DND-41 (cell line): ENCODE measurements around the gene PKDREJ.

Experiments used
- ATAC-seq: fragments of 200-7000 bp; cut with Tn5 transposase; 3 replicates; pipeline ENCODE4 v1.9.1; 2021; ENCODE audit warnings: low read depth; ENCODE audit not compliant: insufficient read depth
- DNase-seq: peaks from one replicate; pipeline ENCODE4 v3.0.0-alpha.2; 2020
- H2AFZ ChIP-seq: 2 replicates; pipeline ENCODE4 v1.6.0; 2012; ENCODE audit warnings: low read depth, low read length
- H3K27ac ChIP-seq: 2 replicates; pipeline ENCODE4 v1.5.1; 2012; ENCODE audit warnings: low read length, inconsistent platforms
- H3K27me3 ChIP-seq: fragments of 200-600 bp; sonication (generic); 2 replicates; pipeline ENCODE4 v1.6.0; 2012; ENCODE audit warnings: low read length, mild to moderate bottlenecking, inconsistent platforms; ENCODE audit not compliant: insufficient read depth, poor library complexity
- H3K36me3 ChIP-seq: 2 replicates; pipeline ENCODE4 v1.5.1; 2012; ENCODE audit warnings: low read length, inconsistent platforms; ENCODE audit not compliant: insufficient read depth
- H3K4me1 ChIP-seq: 2 replicates; pipeline ENCODE4 v1.5.1; 2012; ENCODE audit warnings: mild to moderate bottlenecking, low read length; ENCODE audit not compliant: insufficient read depth
- H3K4me2 ChIP-seq: 2 replicates; pipeline ENCODE4 v1.6.0; 2012; ENCODE audit warnings: mild to moderate bottlenecking, moderate library complexity, low read length, inconsistent platforms; ENCODE audit not compliant: insufficient read depth
- H3K4me3 ChIP-seq, 2 experiments: fragments of 200-600 bp in 1 of 2; shearing (Covaris generic) in 1 of 2; 2 replicates each; pipeline ENCODE4 v1.5.1; 2012 to 2016; ENCODE audit warnings: inconsistent platforms in 2 of 2, low read length in 2 of 2, mild to moderate bottlenecking in 2 of 2, low read depth in 1 of 2, moderate library complexity in 1 of 2
- H3K79me2 ChIP-seq: 2 replicates; pipeline ENCODE4 v1.6.0; 2012; ENCODE audit warnings: low read length, inconsistent platforms; ENCODE audit not compliant: insufficient read depth
- H3K9ac ChIP-seq: 2 replicates; pipeline ENCODE4 v1.6.0; 2012; ENCODE audit warnings: low read depth, mild to moderate bottlenecking, inconsistent platforms, low read length, moderate library complexity
- H3K9me3 ChIP-seq: 2 replicates; pipeline ENCODE4 v1.5.1; 2012; ENCODE audit warnings: low read length, moderate library complexity, mild to moderate bottlenecking, inconsistent platforms; ENCODE audit not compliant: insufficient read depth, severe bottlenecking
- H4K20me1 ChIP-seq: 2 replicates; pipeline ENCODE4 v1.6.0; 2012; ENCODE audit warnings: low read length; ENCODE audit not compliant: insufficient read depth
- EZH2 ChIP-seq: IDR thresholded peaks from 3 replicates; pipeline ENCODE4 v1.6.1; 2012; ENCODE audit warnings: borderline replicate concordance, low read depth, mild to moderate bottlenecking, moderate library complexity, low read length, inconsistent platforms; ENCODE audit not compliant: severe bottlenecking
- TF ChIP-seq, protein P1 (sequence below): IDR thresholded peaks from 2 replicates; pipeline ENCODE4 v1.5.1; 2012; ENCODE audit warnings: borderline replicate concordance, low read length, moderate library complexity, mild to moderate bottlenecking; ENCODE audit not compliant: poor library complexity, severe bottlenecking; ENCODE audit errors: extremely low read depth

PKDREJ gene

DNA sequence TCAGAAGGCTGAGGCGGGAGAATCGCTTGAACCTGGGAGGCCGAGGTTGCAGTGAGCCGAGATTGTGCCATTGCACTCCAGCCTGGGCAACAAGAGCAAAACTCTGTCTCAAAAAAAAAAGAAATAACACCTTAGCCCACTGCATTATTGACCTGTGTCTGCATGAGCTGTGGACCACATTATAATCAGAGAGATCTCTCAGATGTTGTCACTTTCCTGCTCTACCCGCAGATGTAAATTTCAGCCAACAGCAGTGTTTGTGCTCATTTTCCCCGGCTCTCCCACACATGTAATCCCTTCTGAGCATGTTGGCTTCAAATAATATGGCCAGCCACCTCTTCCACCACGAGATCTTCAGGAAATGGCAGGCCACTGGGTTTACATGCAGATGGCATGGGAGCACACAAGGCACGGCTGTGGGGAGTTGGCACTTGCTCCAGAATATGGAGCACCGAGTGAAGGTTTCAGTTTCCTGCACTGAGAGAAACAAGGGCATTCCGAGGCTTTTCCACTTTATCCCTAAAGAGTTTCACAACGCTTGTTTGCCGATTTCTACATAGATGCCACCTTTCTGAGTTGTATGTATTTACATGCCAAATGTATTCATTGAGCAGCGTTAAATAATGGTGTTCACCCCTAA, 32.8 kb downstream of the PKDREJ start:
- no peaks in the 10 kb centered on the region for H3K27me3 ChIP-seq
- no peak overlapping the region for H3K9ac ChIP-seq
- H3K27ac ChIP-seq = no peak overlapping the region
- H2AFZ ChIP-seq = no peak overlapping the region
- TF ChIP-seq, protein P1, sequence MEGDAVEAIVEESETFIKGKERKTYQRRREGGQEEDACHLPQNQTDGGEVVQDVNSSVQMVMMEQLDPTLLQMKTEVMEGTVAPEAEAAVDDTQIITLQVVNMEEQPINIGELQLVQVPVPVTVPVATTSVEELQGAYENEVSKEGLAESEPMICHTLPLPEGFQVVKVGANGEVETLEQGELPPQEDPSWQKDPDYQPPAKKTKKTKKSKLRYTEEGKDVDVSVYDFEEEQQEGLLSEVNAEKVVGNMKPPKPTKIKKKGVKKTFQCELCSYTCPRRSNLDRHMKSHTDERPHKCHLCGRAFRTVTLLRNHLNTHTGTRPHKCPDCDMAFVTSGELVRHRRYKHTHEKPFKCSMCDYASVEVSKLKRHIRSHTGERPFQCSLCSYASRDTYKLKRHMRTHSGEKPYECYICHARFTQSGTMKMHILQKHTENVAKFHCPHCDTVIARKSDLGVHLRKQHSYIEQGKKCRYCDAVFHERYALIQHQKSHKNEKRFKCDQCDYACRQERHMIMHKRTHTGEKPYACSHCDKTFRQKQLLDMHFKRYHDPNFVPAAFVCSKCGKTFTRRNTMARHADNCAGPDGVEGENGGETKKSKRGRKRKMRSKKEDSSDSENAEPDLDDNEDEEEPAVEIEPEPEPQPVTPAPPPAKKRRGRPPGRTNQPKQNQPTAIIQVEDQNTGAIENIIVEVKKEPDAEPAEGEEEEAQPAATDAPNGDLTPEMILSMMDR = no peak
- no peak for TF ChIP-seq EZH2
- no peak overlapping the region for H3K4me2 ChIP-seq
- H3K4me3 ChIP-seq = no peak overlapping the region
- peaks cover 39% of the 10 kb centered on the region for H3K36me3 ChIP-seq
- peaks cover 9% of the 10 kb centered on the region for H3K4me1 ChIP-seq
- no peak for ATAC-seq
- no peak for DNase-seq
- no peaks in the 10 kb centered on the region for H3K79me2 ChIP-seq
- no peaks in the 10 kb centered on the region for H4K20me1 ChIP-seq
- H3K9me3 ChIP-seq = no peaks in the 10 kb centered on the region

DNA sequence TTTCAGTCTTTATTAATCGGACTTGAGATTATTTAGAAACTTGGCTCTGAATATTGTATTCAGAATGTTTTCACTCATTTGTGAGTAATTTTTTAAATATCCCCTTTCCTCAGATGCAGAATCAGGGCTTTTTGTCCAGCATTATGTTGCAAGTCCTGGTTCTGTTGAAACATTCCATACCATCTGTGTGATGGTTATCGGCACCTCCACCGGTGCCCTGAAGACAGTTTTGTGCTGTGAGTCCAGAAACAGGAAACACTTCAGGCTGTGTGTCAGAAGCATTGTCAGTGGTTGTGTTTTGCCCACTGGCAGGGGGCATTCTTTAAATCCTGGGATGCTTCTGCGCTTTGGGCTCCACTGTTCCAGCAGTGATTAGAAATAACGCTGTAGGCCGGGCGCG, 33.4 kb downstream of the PKDREJ start:
- Histone ChIP-seq H3K4me1 (peaks cover 9% of the 10 kb centered on the region), H4K20me1 (no peaks in the 10 kb centered on the region), H2AFZ (no peak overlapping the region), H3K79me2 (no peaks in the 10 kb centered on the region), H3K4me3 (no peak overlapping the region), H3K27me3 (no peaks in the 10 kb centered on the region), H3K36me3 (peaks cover 38% of the 10 kb centered on the region), H3K9me3 (no peaks in the 10 kb centered on the region), H3K9ac (no peak overlapping the region), H3K4me2 (no peak overlapping the region), H3K27ac (peak overlapping the region; percentile 29; the same call in 1 of the 2 replicates)
- TF ChIP-seq, protein P1 = no peak
- no peak for TF ChIP-seq EZH2
- DNase-seq = no peak
- no peak for ATAC-seq

DNA sequence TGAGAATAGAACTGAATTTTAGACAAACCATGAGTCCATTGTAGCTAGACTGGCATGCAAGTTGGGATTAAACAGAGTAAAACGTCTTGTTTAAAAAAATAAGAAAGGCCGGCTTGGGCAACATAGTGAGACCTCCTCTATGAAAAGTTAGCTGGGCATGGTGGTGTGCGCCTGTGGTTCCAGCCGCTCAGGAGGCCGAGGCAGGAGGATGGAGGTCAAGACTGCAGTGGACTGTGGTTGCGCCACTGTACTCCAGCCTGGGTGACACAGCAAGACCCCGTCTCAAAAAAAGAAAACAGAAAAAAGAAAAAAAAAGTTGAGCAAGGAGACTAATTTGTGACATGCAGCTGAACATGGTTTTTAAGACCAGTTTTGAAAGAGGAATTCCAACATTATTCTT, 36.6 kb downstream of the PKDREJ start:
- no peak for DNase-seq
- H3K27me3 ChIP-seq = no peaks in the 10 kb centered on the region
- H3K79me2 ChIP-seq = no peaks in the 10 kb centered on the region
- no peaks in the 10 kb centered on the region for H3K9me3 ChIP-seq
- H3K4me2 ChIP-seq = no peak overlapping the region
- no peak for TF ChIP-seq EZH2
- TF ChIP-seq, protein P1 = no peak
- H3K4me1 ChIP-seq = no peaks in the 10 kb centered on the region
- H3K4me3 ChIP-seq = no peak overlapping the region
- H3K27ac ChIP-seq = no peak overlapping the region
- no peaks in the 10 kb centered on the region for H4K20me1 ChIP-seq
- no peak overlapping the region for H2AFZ ChIP-seq
- ATAC-seq = no peak
- H3K9ac ChIP-seq = no peak overlapping the region
- H3K36me3 ChIP-seq = peaks cover 30% of the 10 kb centered on the region
